Measurements from ENCODE around the gene CFLAR.

The CFLAR gene

GRCh38 chr2:201201371-201201770 lies 85.4 kb downstream of the CFLAR start:
- no peak overlapping the region for H3K4me3 ChIP-seq (ENCODE audit: low read length)
- no peak for DNase-seq (ENCODE audit: low read depth)
- no peak for TF ChIP-seq CTCF (IDR thresholded peaks at IDR 0.05; ENCODE audit: insufficient read depth, low read depth, low read length, missing control alignments)

GRCh38 chr2:201203916-201204654 lies 88.1 kb downstream of the CFLAR start:
- DNase-seq (ENCODE audit: low read depth) = no peak

GRCh38 chr2:201204655-201205514 lies 88.9 kb downstream of the CFLAR start:
- no peak for TF ChIP-seq CTCF (IDR thresholded peaks at IDR 0.05; ENCODE audit: insufficient read depth, low read depth, low read length, missing control alignments)
- no peak for DNase-seq (ENCODE audit: low read depth)
- no peak overlapping the region for H3K4me3 ChIP-seq (ENCODE audit: low read length)

More at GRCh38 chr2:201203916-201204654, 88.1 kb downstream of the CFLAR start:
- no peak overlapping the region for H3K4me3 ChIP-seq (ENCODE audit: low read length)
- no peak for TF ChIP-seq CTCF (IDR thresholded peaks at IDR 0.05; ENCODE audit: insufficient read depth, low read depth, low read length, missing control alignments)

GRCh38 chr2:201205515-201205849 lies 89.5 kb downstream of the CFLAR start:
- DNase-seq (ENCODE audit: low read depth) = no peak
- H3K4me3 ChIP-seq (ENCODE audit: low read length) = no peak overlapping the region
- no peak for TF ChIP-seq CTCF (IDR thresholded peaks at IDR 0.05; ENCODE audit: insufficient read depth, low read depth, low read length, missing control alignments)

- no peak for TF ChIP-seq CTCF (IDR thresholded peaks at IDR 0.05; ENCODE audit: insufficient read depth, low read depth, low read length, missing control alignments)
- H3K4me3 ChIP-seq (ENCODE audit: low read length) = no peak overlapping the region
- no peak for DNase-seq (ENCODE audit: low read depth)
Measured at GRCh38 chr2:201208563-201209252, 92.7 kb downstream of the CFLAR start.

- no peak overlapping the region for H3K4me3 ChIP-seq (ENCODE audit: low read length)
- TF ChIP-seq CTCF (IDR thresholded peaks at IDR 0.05; ENCODE audit: insufficient read depth, low read depth, low read length, missing control alignments) = no peak
- DNase-seq (ENCODE audit: low read depth) = no peak
Measured at GRCh38 chr2:201215963-201216362, 100.0 kb downstream of the CFLAR start.

Data from epithelial cell of esophagus (primary cell).